A673 (cell line): ENCODE measurements around the gene NPLOC4. TPM values are rescaled to one million over a fixed set of nuclear protein-coding genes. Genes with fewer than 3 reads are reported as not detected.
A peak's percentile ranks its signal among the peaks of the same experiment; 100 is the strongest.

Experiments
- BruUV-seq: library from RNA; stranded (reverse); fragments of 400-500 nt; replicated peaks from 2 replicates; lab custom pipeline; 2021; lab: Mats Ljungman, UMichigan
- CTCF ChIA-PET: fragments of 300-600 bp; sonication (Branson Sonifier 250); formaldehyde crosslinking; loops from one replicate; lab custom pipeline; 2022; ENCODE audit warnings: antibody characterized with exemption; lab: Charles Lee
- POLR2A ChIA-PET: fragments of 300-600 bp; sonication (Branson Sonifier 250); formaldehyde crosslinking; loops from one replicate; lab custom pipeline; 2022; ENCODE audit warnings: antibody characterized with exemption; ENCODE audit not compliant: low non-redundant PET; lab: Charles Lee
- DNase-seq: peaks from one replicate; pipeline ENCODE4 v3.0.0-alpha.2; 2015; ENCODE audit warnings: low spot score
- H3K27ac ChIP-seq: fragments of 200-600 bp; sonication (generic); 2 replicates; pipeline ENCODE4 v1.5.1; 2016; ENCODE audit warnings: mixed run types, low read depth, mild to moderate bottlenecking, mixed read lengths, antibody characterized with exemption, low read length; ENCODE audit not compliant: poor library complexity, severe bottlenecking
- H3K27me3 ChIP-seq: fragments of 200-600 bp; sonication (generic); replicated peaks from 2 replicates; pipeline ENCODE4 v1.6.1; 2017; ENCODE audit warnings: mixed run types, low read depth, mild to moderate bottlenecking, mixed read lengths, antibody characterized with exemption, low read length; ENCODE audit not compliant: insufficient read depth, poor library complexity
- H3K36me3 ChIP-seq: fragments of 200-600 bp; sonication (generic); 2 replicates; pipeline ENCODE4 v1.6.1; 2016; ENCODE audit warnings: mixed run types, mild to moderate bottlenecking, mixed read lengths, antibody characterized with exemption, low read length; ENCODE audit not compliant: insufficient read depth, poor library complexity, severe bottlenecking
- H3K4me1 ChIP-seq: fragments of 200-600 bp; sonication (generic); 2 replicates; pipeline ENCODE4 v1.6.1; 2017; ENCODE audit warnings: mixed run types, mild to moderate bottlenecking, mixed read lengths, antibody characterized with exemption, low read length; ENCODE audit not compliant: insufficient read depth, poor library complexity, severe bottlenecking
- H3K4me3 ChIP-seq: fragments of 200-600 bp; sonication (generic); 2 replicates; pipeline ENCODE4 v1.5.1; 2016; ENCODE audit warnings: low read depth, mixed run types, mild to moderate bottlenecking, mixed read lengths, low read length; ENCODE audit not compliant: poor library complexity, severe bottlenecking
- H3K9me3 ChIP-seq: fragments of 200-600 bp; sonication (generic); 2 replicates; pipeline ENCODE4 v1.6.1; 2016; ENCODE audit warnings: mixed run types, low read depth, mild to moderate bottlenecking, mixed read lengths, antibody characterized with exemption, low read length; ENCODE audit not compliant: poor library complexity, severe bottlenecking
- CTCF ChIP-seq: fragments of 300-800, 200-600 bp; sonication (generic); conservative IDR thresholded peaks from 2 replicates; pipeline ENCODE4 v1.5.1; 2017; ENCODE audit warnings: low read depth, mild to moderate bottlenecking, antibody characterized with exemption, low read length, moderate library complexity, mixed read lengths
- EZH2 ChIP-seq: fragments of 200-600 bp; sonication (generic); IDR thresholded peaks from 2 replicates; pipeline ENCODE4 v1.6.1; 2017; ENCODE audit warnings: borderline replicate concordance, low read depth, mild to moderate bottlenecking, mixed read lengths, antibody characterized with exemption, low read length; ENCODE audit not compliant: poor library complexity, severe bottlenecking
- intact Hi-C: fragments of 100-400 bp; cut with micrococcal nuclease; formaldehyde crosslinking; loops from one replicate; pipeline ENCODE4 v1.10.0; 2022; ENCODE audit not compliant: unreplicated experiment
- total RNA-seq: library from RNA; stranded (reverse); gene quantifications from 2 replicates; pipeline ENCODE4 v1.2.3, GENCODE V29; 2021

Gene NPLOC4
- total RNA-seq, 1 experiment from 2014 or later: 195 TPM

- peaks cover 10% of the 10 kb centered on the region for H3K4me1 ChIP-seq
- H3K27me3 ChIP-seq: no peaks in the 10 kb centered on the region
- POLR2A ChIA-PET: no interaction called here
- DNase-seq: no peak
- H3K36me3 ChIP-seq: peaks cover 44% of the 10 kb centered on the region
- BruUV-seq: TSS peak; percentile 4
- CTCF ChIA-PET: no interaction called here
- H3K9me3 ChIP-seq: no peaks in the 10 kb centered on the region
- TF ChIP-seq EZH2 (no peak), CTCF (no peak)
- peak overlapping the region; percentile 85 for H3K4me3 ChIP-seq
- intact Hi-C loops: loop anchor here (5.0 kb wide), 1 partner anchor 34 kb away; no protein-coding TSS in a partner anchor
- H3K27ac ChIP-seq: peak overlapping the region; percentile 96
Observed at GRCh38 chr17:81550830-81551457, 86.0 kb downstream of the NPLOC4 start.

GRCh38 chr17:81550285-81550684, 86.6 kb downstream of the NPLOC4 start:
- intact Hi-C loops: loop anchor here (5.0 kb wide), 1 partner anchor 33 kb away; no protein-coding TSS in a partner anchor
- Histone ChIP-seq H3K27ac (no peak overlapping the region), H3K27me3 (no peaks in the 10 kb centered on the region), H3K9me3 (no peaks in the 10 kb centered on the region), H3K36me3 (peaks cover 43% of the 10 kb centered on the region), H3K4me3 (no peak overlapping the region), H3K4me1 (peaks cover 10% of the 10 kb centered on the region)
- ChIA-PET CTCF (no interaction called here), POLR2A (no interaction called here)
- TF ChIP-seq EZH2 (no peak), CTCF (no peak)
- DNase-seq: no peak
- BruUV-seq: no TSS peak

- intact Hi-C loops: loop anchor here (5.0 kb wide), 1 partner anchor 33 kb away; no protein-coding TSS in a partner anchor
- DNase-seq: no peak
- Histone ChIP-seq H3K27ac (no peak overlapping the region), H3K36me3 (peaks cover 43% of the 10 kb centered on the region), H3K9me3 (no peaks in the 10 kb centered on the region), H3K4me3 (no peak overlapping the region), H3K4me1 (peaks cover 10% of the 10 kb centered on the region), H3K27me3 (no peaks in the 10 kb centered on the region)
- no peak for TF ChIP-seq EZH2
- no peak for TF ChIP-seq CTCF
- no TSS peak for BruUV-seq
- POLR2A ChIA-PET: no interaction called here
- CTCF ChIA-PET: no interaction called here
Observed at GRCh38 chr17:81549826-81550225, 87.1 kb downstream of the NPLOC4 start.
